ENCODE results near the gene ZNF587B. TPM values are rescaled to one million over a fixed set of nuclear protein-coding genes. Genes with fewer than 3 reads are reported as not detected.
"Not testable (repeated sequence)": the region's sequence is repeated elsewhere in the genome, so short reads cannot be mapped to it uniquely, and the experiment has no call there.

The ZNF587B gene
- total RNA-seq, 2 experiments from 2014 or later, result 14.6 to 19.3 TPM

DNA sequence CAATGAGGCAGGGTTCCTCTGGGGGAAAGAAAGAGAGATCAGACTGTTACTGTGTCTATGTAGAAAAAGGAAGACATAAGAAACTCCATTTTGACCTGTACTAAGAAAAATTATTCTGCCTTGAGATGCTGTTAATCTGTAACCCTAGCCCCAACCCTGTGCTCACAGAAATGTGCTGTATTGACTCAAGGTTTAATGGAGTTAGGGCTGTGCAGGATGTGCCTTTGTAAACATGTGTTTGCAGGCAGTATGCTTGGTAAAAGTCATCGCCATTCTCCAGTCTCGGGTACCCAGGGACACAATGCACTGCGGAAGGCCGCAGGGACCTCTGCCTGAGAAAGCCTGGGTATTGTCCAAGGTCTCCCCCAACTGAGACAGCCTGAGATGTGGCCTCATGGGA is 6.5 kb upstream of the ZNF587B start:
- H3K4me3 Mint-ChIP-seq; H3K27ac Mint-ChIP-seq; H3K9me3 Mint-ChIP-seq (ENCODE audit: low read depth); ATAC-seq; DNase-seq; H3K27me3 Mint-ChIP-seq; CTCF ChIA-PET: not testable (repeated sequence)
- H3K4me1 Mint-ChIP-seq, result peaks cover 41% of the 10 kb centered on the region
- H3K36me3 Mint-ChIP-seq, result peaks cover 50% of the 10 kb centered on the region

GRCh38 chr19:57825511-57825910 is 4.6 kb upstream of the ZNF587B start:
- Mint-ChIP-seq H3K36me3 (peaks cover 68% of the 10 kb centered on the region), H3K27me3 (no peaks in the 10 kb centered on the region), H3K27ac (no peak overlapping the region), H3K4me3 (no peak overlapping the region), H3K9me3 (ENCODE audit: low read depth) (no peaks in the 10 kb centered on the region), H3K4me1 (peaks cover 34% of the 10 kb centered on the region)
- DNase-seq, result no peak
- ATAC-seq, result no peak
- CTCF ChIA-PET, result no interaction called here

- no peak for ATAC-seq
- Mint-ChIP-seq H3K27ac (no peak overlapping the region), H3K4me3 (no peak overlapping the region)
These were observed 783 bp upstream of the ZNF587B start for GRCh38 chr19:57829316-57829715.

GRCh38 chr19:57836991-57837390 is 6.9 kb downstream of the ZNF587B start:
- H3K27me3 Mint-ChIP-seq; H3K9me3 Mint-ChIP-seq (ENCODE audit: low read depth); H3K27ac Mint-ChIP-seq; ATAC-seq; CTCF ChIA-PET; H3K4me3 Mint-ChIP-seq; DNase-seq: not testable (repeated sequence)
- H3K4me1 Mint-ChIP-seq, result peaks cover 19% of the 10 kb centered on the region
- peaks cover 34% of the 10 kb centered on the region for H3K36me3 Mint-ChIP-seq

More at GRCh38 chr19:57829316-57829715, 783 bp upstream of the ZNF587B start:
- Mint-ChIP-seq H3K9me3 (ENCODE audit: low read depth) (no peaks in the 10 kb centered on the region), H3K4me1 (peaks cover 10% of the 10 kb centered on the region), H3K36me3 (peaks cover 54% of the 10 kb centered on the region), H3K27me3 (no peaks in the 10 kb centered on the region)
- no peak for DNase-seq
- CTCF ChIA-PET, result no interaction called here

DNA sequence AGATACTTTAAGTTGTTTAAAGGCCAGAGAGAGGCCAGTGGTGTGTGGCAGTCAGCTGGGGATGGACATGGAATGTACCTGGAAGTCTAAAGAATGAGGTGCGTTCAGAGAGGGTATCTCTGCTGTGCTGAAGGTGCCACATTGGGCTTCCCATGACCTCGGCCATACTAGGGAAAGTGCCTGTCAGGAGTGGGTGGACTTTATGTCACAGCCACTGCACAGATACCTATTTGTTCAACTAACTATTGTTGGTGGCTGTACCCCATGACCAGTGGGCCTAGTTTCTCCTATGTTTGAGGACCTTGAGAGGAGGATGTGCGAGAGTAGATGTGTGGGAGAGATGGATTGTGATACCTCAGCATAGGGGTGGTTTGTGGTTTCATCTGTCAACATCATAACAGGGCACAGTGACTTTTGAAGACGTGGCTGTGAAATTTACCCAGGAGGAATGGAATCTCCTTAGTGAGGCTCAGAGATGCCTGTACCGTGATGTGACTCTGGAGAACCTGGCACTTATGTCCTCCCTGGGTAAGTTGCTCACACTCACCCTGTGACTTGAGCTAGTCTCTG is 8.6 kb downstream of the ZNF587B start:
- CTCF ChIA-PET; H3K4me3 Mint-ChIP-seq; H3K9me3 Mint-ChIP-seq (ENCODE audit: low read depth); DNase-seq; H3K27me3 Mint-ChIP-seq: not testable (repeated sequence)
- ATAC-seq, result peak; percentile 23
- Mint-ChIP-seq H3K36me3 (peaks cover 43% of the 10 kb centered on the region), H3K4me1 (peaks cover 21% of the 10 kb centered on the region), H3K27ac (peak overlapping the region; percentile 61)

GRCh38 chr19:57841122-57841763 is 11.1 kb downstream of the ZNF587B start:
- no peak for DNase-seq
- peaks cover 56% of the 10 kb centered on the region for H3K36me3 Mint-ChIP-seq
- H3K27ac Mint-ChIP-seq, result no peak overlapping the region
- ATAC-seq, result no peak
- CTCF ChIA-PET, result no interaction called here
- H3K4me3 Mint-ChIP-seq, result no peak overlapping the region
- H3K4me1 Mint-ChIP-seq, result peaks cover 26% of the 10 kb centered on the region
- no peaks in the 10 kb centered on the region for H3K9me3 Mint-ChIP-seq (ENCODE audit: low read depth)
- no peaks in the 10 kb centered on the region for H3K27me3 Mint-ChIP-seq

DNA sequence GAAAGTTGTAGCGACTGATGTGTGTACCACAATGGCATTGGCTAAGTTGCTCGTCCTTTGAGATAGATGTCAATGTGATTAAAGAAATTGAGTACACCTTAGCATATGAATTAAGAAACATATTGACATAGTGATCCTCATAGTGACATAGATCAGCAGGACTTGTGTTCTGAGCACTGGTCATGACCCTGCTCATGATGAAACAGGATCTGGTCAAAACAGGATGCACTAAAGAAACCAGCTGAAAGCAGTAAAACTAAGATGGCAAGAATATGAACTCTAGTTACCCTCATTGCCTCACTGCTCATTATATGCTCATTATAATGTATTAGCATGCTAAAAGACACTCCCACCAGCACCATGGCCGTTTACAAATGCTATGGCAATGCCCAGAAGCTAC is 17.1 kb downstream of the ZNF587B start:
- H3K9me3 Mint-ChIP-seq (ENCODE audit: low read depth); ATAC-seq; H3K4me3 Mint-ChIP-seq; H3K27me3 Mint-ChIP-seq; DNase-seq; CTCF ChIA-PET: not testable (repeated sequence)
- peaks cover 44% of the 10 kb centered on the region for H3K36me3 Mint-ChIP-seq
- H3K27ac Mint-ChIP-seq, result peak overlapping the region; percentile 28
- peaks cover 40% of the 10 kb centered on the region for H3K4me1 Mint-ChIP-seq

- CTCF ChIA-PET; DNase-seq; H3K27me3 Mint-ChIP-seq; H3K9me3 Mint-ChIP-seq (ENCODE audit: low read depth); ATAC-seq: not testable (repeated sequence)
- Mint-ChIP-seq H3K27ac (peak overlapping the region; percentile 90), H3K4me1 (peaks cover 43% of the 10 kb centered on the region), H3K4me3 (peak overlapping the region; percentile 87), H3K36me3 (peaks cover 47% of the 10 kb centered on the region)
These were observed 19.1 kb downstream of the ZNF587B start for GRCh38 chr19:57849162-57849665.

- Mint-ChIP-seq H3K4me1 (peaks cover 43% of the 10 kb centered on the region), H3K4me3 (peak within 1 kb of the TSS; percentile 87), H3K27ac (peak within 1 kb of the TSS; percentile 90), H3K36me3 (peaks cover 49% of the 10 kb centered on the region)
- ATAC-seq (peak; percentile 99), DNase-seq (peak; percentile 91)
- CTCF ChIA-PET; H3K27me3 Mint-ChIP-seq; H3K9me3 Mint-ChIP-seq (ENCODE audit: low read depth): not testable (repeated sequence)
These were observed 19.8 kb downstream of the ZNF587B start, which contains the start of gene ZNF587 for GRCh38 chr19:57849666-57850473. ZNF587 (plus strand) TSS chr19:57849859; CDS start chr19:57850039, 180 bp downstream.

GRCh38 chr19:57850553-57851017 is 20.5 kb downstream of the ZNF587B start:
- Mint-ChIP-seq H3K36me3 (peaks cover 49% of the 10 kb centered on the region), H3K4me1 (peaks cover 40% of the 10 kb centered on the region), H3K9me3 (ENCODE audit: low read depth) (peaks cover 5% of the 10 kb centered on the region), H3K27ac (peak overlapping the region; percentile 90), H3K4me3 (peak overlapping the region; percentile 87), H3K27me3 (no peaks in the 10 kb centered on the region)
- CTCF ChIA-PET, result no interaction called here
- ATAC-seq (no peak), DNase-seq (peak; percentile 40)

DNA sequence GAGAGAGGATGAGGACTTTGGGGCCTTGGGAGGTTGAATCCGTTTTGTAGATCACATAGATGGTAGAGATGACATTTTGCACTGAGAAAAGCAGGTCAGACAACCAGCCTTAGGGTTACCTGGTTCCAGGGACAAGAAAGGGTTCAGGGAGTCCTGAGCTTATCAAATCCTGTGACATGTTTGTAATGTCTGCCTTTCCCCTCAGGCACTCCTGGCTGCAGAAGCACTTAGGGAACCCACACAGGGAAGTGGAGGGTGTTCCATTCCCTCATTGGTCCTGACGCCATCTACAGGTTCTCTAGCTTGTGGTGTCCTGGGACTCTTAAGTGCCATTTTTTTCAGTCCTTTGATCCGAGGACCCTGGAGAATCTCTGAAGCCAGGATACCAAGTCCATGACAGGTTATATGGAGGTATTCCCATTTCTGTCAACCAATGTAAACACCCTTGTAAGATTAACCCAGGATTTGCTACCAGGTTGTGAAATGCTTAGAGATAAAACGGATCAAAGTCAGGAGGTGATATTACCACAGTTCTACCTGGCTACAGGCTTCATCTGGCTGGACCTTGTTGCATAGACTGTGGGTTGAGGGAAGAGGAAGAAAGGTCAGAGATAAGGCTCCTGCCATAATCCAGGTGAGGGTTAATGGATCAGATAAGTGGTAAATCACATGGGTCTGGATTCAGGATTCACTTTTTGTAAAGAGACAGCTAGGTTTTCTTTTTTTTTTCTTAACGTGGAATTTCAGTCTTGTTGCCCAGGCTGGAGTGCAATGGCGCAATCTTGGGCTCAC is 21.9 kb downstream of the ZNF587B start:
- not testable (repeated sequence) for DNase-seq; H3K9me3 Mint-ChIP-seq (ENCODE audit: low read depth); H3K4me3 Mint-ChIP-seq; H3K27ac Mint-ChIP-seq; ATAC-seq; H3K27me3 Mint-ChIP-seq
- Mint-ChIP-seq H3K4me1 (peaks cover 34% of the 10 kb centered on the region), H3K36me3 (peaks cover 54% of the 10 kb centered on the region)
- CTCF ChIA-PET, result interaction anchor here (1.3 kb wide), 1 partner anchor 170 kb away, joined by 3 read pairs; the partner anchor contains the start of gene ZNF551

DNA sequence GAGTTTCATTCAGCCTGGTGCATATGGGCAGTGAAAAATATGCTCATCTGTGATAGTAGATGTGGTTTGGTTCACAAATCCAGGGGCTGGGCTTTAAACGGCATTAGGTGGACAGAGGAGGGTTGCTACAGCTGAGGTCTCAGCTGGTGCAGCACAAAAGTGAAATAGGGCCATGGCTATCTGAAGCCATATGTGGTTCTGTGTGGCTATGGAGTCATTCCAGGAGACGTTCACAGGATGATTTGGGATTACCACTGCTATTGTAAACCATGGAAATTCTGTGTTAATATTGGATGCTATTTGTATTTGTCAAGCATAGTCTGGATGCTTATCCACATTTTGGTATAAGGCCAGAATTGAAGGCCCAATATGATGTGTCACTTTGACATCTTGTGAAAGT is 24.0 kb downstream of the ZNF587B start:
- ATAC-seq, H3K27ac Mint-ChIP-seq, DNase-seq, CTCF ChIA-PET, H3K27me3 Mint-ChIP-seq, H3K4me3 Mint-ChIP-seq: not testable (repeated sequence)
- peaks cover 11% of the 10 kb centered on the region for H3K9me3 Mint-ChIP-seq (ENCODE audit: low read depth)
- H3K36me3 Mint-ChIP-seq, result peaks cover 65% of the 10 kb centered on the region
- H3K4me1 Mint-ChIP-seq, result peaks cover 27% of the 10 kb centered on the region

GRCh38 chr19:57862351-57862750 is 32.3 kb downstream of the ZNF587B start:
- Mint-ChIP-seq H3K9me3 (ENCODE audit: low read depth) (peaks cover 29% of the 10 kb centered on the region), H3K36me3 (peaks cover 89% of the 10 kb centered on the region)
- CTCF ChIA-PET, DNase-seq, ATAC-seq, H3K4me1 Mint-ChIP-seq, H3K27me3 Mint-ChIP-seq, H3K27ac Mint-ChIP-seq, H3K4me3 Mint-ChIP-seq: not testable (repeated sequence)
